NCI-H1417 (cell line): ENCODE results near the gene DNAH6.

Source experiments
- DNase-seq, 3 experiments: peaks; one replicate each; lab custom pipeline; 2025; lab: John Stamatoyannopoulos, UW

DNAH6 gene

DNA sequence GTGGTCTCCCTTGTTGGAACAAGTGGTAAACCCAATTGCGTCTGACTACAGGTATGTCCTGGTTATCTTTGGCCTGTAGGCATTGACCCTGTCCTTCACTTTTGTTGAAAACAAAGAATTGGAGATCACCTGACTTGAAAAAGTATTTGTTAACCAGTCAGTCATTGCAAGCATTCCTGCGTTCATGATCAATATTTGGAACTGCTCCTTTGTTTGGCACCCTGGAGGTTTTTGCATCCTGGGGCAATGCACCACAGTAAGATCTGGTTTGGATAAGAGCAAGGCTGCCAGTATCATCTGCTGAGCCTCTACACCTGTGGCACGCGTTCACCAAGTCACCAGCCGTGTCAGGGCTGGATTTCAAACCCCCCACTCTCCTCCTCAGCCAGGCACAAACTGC is 115.7 kb downstream of the DNAH6 start:
- DNase-seq = no peak

DNA sequence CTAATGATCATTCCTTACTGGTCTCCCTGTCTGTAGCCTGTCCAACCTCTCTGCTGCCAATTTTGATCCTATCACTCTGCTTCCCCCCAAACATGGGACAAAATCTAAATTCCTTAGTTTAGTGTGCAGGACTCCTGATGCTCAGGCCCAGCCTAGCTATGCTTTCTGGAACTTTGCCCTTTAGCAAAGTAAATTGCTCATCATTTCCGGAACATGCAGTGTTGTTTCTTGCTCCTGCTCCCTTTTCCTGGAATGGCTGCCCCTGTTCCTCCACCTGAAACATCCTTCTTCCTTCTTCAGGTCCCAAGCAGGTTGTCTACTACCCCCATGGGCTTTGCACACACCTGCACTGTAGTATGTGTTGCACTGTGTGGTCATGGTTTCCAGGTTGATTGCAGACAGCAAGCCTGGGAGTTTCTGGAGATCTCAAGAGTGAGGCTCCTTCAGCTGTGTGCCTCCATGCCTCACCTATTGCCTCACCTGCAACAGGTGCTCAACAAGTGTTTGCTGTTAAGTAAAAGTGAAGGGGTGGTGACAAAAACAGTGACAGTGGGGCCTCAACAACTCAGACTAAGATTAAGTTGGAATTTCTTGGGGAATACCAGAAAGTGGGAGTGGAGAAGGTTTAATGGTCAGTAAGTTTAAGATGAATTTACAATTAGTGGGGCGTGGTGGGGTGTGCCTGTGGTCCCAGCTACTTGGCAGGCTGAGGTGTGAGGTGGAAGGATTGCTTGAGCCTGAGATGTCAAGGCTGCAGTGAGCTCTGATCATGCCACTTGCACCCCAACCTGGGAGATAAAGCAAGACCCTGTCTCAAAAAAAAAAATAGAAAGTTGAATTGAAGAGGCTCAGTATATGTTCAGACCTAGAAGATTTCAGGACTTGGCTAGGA is 120.0 kb downstream of the DNAH6 start:
- DNase-seq = no peak

DNA sequence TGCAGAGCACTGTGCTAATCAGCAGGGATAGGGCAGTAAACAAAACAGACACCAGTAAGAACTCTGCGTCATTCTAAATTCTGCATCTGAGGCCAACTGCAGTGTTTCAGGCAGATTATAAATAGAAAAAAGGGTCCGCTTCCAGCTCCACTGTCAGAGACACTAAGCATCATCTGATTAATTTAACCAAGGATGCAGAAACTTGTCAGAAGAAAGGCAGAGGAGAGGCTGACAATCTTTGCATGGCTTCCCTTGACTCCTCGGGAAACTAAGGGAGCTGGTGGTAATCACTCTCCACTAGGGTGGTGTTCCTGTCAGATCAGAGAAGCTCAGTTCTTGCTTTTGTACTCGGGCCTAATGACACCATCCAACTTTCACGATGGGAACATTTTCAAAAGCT is 123.5 kb downstream of the DNAH6 start:
- DNase-seq = no peak

DNA sequence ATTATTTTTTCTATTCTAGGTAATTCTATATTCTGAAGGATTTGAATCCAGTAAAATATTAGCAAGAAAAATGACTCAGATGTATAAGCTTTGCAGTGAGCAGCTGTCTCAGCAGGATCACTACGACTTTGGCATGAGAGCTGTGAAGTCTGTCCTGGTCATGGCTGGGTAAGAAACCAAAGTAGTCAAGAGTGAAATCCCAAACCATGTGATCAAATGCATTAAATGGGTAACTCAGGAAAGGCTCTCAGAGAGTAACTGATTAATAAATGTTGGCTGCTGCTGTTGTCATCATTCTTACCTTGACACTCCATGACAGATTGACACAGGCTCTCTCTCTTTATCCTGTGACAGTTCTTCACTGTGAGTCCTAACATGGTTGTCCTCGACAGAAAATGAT is 124.1 kb downstream of the DNAH6 start:
- no peak for DNase-seq

DNA sequence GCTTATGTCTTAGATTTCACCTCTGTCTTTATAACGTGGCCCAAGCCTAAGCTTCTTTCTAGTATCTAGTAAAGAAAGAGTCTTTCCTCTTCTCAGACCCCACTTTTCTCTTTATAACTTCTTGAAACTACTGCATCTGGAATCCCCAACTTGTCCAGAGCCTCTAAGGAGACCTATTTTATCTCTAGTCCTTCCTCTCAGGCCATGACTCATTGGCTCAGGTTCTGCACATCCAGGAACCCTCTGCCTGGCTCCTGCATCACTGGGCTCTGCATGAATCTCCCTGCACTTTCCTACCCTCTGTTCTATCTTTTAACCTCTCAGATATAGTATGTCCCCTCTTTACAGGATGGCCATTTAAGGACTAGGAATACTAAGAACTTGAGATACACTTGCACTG is 124.7 kb downstream of the DNAH6 start:
- DNase-seq = no peak

DNA sequence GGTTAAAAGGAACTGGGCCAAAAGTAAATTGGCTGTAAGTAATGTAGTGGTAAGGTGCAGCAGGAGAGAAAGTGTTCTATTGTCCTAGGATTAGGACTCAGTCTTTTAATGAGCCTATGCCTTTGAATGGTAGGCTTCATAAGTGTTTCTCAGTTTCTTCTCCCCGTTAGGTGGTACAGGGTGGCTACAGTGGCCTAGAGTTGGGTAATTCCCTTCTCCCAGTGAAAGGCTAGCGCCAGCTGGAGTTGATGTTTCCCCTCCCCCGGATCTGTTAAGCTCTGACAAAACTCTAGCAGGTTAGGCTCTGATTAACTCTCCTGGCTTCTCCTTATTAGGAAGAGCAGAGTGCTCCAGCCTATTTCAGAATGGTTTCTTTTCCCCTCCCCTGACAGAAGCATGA is 127.7 kb downstream of the DNAH6 start:
- no peak for DNase-seq

DNA sequence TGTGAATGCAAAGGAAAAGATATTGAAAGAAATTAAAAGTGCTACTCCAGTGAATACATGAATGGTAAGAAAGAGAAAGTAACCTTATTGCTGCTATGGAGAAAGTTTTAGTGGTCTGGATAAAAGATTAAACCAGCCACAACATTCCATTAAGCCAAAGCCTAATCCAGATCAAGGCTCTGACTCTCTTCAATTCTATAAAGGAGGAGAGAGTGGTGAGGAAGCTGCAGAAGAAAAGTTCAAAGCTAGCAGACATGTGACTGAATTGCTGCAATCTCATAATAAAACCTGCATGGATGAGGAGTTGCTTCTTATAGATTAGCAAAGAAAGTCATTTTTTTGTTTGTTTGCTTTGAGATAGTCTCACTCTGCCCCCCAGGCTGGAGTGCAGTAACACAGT is 130.2 kb downstream of the DNAH6 start:
- no peak for DNase-seq

DNA sequence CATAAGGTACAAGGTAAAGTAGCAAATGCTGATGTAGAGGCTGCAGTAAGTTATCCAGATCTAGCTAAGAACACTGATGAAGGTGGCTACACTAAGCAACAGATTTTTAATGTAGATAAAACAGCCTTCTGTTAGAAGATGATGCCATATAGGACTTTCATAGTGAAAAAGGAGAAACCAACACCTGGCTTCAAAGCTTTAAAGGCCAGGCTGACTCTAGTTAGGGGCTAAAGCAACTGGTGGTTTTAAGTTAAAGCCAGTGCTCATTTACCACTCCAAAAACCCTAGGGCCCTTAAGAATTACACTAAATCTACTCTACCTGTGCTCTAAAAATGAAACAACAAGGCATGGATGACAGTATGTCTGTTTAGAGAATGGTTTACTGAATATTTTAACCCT is 131.0 kb downstream of the DNAH6 start:
- DNase-seq = no peak

DNA sequence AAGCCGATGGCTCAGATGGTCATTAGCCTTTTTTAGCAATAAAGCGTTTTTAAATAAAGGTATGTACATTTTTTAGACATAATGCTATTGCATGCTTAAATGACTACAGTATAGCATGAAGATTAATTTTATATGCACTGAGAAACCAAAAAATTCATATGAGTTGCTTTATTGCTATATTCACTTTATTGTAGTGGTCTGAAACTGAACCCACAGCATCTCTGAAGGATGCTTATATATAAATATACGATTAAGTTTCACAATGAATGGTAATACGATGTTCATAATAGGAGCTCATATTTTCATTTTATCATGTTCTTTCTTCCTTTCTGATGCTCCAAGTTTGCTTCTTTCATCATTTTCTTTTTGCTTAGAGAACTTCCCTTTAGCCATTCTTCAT is 132.8 kb downstream of the DNAH6 start:
- no peak for DNase-seq

DNA sequence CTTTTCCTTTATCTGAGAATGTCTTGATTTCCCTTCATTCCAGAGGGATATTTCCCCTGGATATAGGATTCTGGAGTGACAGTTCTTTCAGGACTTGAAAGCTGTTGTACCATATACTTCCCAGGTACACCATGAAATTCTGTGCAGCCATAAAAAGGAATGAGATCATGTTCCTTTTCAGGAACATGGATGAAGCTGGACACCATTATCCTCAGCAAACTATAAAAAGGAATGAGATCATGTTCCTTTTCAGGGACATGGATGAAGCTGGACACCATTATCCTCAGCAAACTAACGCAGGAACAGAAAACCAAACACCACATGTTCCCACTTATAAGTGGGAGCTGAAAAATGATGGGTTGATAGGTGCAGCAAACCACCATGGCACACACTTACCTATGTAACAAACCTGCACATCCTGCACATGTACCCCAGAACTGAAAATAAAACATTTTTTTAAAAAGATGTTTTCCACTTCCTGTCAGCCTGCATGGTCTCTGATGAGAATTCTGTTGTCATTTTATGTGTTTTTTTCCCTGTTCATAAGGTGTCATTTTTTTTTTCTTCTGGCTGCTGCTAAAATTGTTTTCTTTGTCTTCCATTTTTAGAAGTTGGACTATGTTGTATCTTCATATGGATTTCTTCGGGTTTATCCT is 133.3 kb downstream of the DNAH6 start:
- no peak for DNase-seq

DNA sequence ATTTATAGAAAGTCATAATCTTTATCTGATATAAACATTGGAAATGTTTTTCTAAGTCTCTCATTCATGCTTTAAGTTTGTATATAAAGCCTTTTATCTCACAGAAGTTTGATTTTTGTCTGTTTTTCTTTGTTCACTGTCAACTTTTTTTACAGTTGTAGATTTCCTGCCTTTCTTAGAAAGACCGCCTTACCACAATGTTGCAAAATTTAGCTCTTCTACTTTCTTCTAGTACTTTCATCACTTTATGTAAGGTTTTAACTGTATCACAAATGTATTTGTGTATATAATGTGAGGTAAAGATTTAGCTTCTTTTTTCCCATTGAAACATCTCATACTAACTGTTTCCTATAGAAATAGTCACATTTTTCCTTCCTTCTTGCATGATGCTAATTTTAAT is 136.1 kb downstream of the DNAH6 start:
- DNase-seq = no peak

DNA sequence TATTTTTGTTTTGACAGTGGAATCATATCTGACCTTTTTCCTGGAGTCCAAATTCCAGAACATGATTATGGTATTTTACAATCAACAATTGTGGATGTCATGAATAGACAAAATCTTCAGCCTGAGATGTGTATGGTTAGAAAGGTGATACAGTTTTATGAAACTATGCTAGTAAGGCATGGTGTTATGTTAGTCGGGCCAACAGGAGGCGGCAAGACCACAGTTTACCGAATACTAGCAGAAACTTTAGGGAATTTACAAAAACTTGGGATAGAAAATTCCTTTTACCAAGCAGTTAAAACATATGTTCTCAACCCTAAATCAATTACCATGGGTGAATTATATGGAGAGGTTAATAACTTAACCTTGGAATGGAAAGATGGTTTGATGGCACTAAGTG is 137.0 kb downstream of the DNAH6 start:
- DNase-seq = no peak

DNA sequence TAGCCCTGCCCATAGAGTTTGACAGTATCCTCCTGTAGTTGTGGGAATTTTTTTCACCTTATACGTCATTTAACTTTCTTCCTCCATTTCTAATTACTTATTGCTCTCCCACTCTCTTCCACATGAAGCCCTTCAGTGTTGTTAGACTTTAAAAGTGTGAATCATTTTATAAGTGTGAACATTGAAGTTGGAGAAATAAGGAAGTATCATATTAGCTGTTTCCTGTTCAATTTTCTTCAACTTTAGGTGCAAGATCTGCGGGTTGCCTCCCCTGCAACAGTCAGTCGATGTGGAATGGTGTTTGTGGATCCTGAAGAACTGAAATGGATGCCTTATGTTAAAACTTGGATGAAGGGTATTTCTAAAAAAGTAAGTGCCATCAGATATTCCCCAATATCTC is 138.1 kb downstream of the DNAH6 start:
- no peak for DNase-seq

DNA sequence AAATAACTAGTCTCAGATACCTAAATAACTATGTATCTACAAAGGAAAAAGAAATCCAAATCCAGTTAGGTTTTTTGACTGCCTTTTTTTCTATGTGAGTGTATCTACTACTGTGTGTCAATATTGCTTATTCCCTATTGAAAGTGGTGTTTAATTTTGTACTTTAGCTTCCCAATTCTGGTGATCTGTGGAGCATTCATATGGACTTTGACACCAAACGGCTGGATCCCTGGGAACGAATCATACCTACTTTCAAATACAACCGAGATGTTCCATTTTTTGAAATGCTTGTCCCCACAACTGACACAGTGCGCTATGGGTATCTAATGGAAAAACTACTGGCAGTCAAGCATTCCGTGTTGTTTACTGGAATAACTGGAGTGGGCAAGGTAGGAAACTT is 152.8 kb downstream of the DNAH6 start:
- DNase-seq = no peak

DNA sequence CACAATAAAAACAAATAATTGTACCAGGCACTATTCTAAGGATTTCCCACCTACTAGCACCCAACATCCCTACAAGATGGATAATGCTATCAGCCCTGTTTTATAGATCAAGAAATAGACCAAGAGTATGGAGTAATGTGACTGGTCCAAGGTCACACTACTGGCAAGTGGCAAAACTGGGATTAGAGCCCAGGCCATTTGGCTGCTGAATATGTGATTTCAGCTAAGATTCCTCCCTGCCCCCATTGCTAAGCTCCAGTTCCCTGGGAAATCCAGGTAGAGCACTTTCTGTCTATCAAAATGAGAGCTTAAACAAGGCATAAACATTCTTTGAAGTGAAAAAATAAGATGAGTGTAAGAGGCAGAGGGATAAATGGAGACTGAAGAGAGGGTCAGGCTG is 157.8 kb downstream of the DNAH6 start:
- no peak for DNase-seq

DNA sequence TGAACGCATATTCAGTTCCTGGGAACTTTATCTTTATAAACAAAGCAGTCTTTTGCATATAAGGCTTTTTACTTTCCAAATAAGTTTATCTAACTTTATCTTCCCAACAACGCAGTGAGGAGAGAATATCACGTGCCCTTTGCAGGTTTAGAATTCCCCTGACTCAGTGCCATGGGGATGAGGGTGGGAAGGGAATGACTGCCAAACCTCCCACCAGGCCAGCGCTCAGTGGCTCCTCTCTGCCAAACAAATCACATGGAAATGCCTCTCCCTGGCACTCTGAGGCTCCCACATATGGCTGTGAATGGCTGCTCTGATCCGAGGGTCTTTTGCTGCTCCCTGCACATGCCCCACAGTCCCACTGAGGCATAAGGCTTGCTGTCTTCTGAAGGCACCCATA is 158.3 kb downstream of the DNAH6 start:
- DNase-seq = no peak

DNA sequence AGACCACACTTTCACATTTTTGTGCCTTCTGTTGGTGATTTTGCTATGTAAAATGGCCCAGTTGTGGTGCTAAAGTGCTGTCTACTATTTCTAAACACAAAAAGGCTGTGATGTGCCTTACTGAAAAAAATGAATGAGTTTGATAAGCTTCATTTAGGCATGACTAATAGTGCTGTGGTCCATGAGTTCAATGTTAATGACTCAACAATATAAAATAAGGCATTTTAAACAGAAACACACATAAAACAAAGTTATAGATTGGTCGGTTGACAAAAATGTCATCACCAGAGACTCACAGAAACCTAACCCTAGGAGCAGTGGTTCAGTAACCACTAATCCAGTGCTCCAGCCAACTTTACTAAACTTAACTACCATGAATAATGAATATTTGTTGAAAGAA is 160.0 kb downstream of the DNAH6 start:
- DNase-seq = no peak

DNA sequence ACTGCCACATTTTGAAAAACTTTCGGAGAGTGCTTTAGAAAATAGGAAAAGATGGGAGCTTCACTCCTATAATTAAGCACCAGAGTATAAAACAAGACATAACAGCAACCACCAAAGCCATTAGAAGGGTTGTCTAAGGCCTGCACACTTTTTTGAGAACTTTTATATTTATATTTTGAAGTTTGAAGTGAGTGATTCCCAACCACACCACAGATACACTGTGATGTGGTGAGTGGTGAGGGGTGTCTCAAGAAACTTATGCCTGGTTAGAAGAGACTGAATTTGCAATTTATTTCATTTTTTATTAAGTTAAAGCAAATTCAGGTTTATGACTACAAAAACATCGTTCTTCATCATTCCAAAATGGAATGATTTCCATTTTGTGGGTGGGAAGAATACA is 161.9 kb downstream of the DNAH6 start:
- no peak for DNase-seq

DNA sequence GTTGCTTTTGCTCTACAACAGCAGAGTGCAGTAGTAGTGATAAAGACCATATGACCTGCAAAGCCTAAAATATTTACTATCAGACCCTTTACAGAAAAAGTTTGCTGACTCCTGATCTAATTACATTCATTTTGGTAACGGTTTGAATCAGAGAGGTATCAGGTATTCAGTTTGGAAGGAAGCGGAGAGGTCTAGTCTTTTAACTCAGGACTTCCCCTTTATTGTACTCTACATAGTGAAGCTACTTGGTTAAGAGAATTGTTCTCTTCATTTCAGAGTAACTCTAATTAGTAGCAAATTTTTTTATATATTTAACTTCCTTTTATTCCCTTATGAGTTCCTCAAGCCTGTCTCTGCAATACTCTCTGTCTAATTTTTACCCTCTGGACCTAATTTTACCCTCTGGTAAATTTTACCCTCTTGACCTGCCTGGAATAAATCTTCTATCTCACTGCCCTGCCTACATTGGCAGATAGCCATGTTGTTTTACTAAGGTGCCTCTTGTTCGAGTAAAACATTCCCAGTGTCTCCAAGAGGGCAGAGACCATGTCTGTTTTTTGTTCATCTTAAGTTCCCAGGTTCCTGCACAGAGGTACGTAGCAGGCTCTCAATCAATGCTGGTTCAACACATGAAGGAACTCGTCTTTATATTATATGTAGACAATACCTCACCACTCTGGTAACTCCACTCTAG is 170.6 kb downstream of the DNAH6 start:
- peak in 1 of 3 experiments; percentile 2 for DNase-seq

DNA sequence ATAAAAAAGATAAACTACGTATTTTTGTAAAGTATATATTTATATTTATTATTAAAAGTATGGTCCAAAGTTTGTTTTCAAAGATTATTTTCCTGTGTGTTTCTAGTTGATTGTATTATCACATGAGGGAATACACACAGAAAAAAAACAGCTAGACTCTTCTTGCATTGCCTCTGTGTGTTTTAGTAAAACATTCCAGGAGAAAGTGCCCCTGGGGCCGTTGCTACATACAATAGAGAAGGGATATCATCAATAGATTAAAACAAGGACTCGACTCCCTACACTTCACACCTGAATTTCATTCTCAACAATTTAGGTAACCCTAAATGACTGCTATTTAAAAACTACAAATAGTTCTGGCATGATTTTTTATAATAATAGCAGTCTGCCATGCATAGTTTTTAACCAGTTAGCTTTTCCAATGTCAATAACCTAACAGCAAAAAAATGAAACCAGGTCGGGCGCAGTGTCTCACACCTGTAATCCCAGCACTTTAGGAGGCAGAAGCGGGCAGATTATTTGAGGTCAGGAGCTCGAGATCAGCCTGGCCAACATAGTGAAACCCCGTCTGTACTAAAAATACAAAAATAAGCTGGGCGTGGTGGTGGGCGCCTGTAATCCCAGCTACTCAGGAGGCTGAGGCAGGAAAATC is 171.3 kb downstream of the DNAH6 start:
- DNase-seq = peak in 1 of 3 experiments; percentile 1

DNA sequence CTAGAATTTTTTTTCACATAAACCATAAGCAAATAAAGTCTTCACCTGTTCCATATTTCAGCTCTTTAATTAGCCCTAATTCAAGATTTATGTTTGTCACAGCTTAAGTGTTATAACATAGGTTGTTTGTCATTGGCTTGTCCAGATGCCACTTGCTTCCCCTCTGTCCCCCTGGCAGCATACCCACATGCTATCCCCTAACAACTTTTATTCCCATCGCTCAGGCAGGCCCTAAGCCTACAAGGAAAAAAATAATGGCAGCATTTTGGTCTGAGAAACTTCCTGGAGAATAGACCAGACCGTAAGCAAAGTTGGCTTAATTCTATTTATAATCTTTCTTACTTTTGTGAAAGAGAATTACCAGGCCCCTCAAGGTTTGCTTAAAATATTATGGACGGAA is 173.9 kb downstream of the DNAH6 start:
- DNase-seq = peak in 1 of 3 experiments; percentile 7

DNA sequence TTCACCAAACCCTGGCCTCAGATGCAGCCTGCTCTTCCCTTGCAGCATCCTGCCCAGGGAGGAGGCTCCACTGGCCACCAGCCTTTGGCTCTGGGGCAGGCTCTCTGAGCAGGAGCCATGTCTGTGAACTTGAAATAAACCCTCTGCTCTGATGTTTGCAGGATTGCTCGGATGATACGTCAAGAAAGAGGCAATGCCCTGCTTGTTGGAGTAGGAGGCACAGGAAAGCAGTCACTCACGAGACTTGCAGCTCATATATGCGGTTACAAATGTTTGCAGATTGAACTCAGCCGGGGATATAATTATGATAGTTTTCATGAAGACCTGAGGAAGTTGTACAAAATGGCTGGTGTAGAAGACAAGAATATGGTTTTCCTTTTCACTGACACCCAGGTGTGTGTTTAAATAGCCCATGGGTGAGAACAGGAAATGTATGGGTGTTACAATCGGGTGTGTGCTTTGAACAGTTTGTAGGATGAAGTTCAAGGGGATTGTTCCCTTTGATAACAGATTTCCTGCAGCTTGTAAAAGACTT is 177.9 kb downstream of the DNAH6 start:
- no peak for DNase-seq
